GM12878 (cell line): ENCODE data around the gene ZFP36.

ENCODE experiments used
- EP300 ChIP-seq, 2 experiments: fragments of 150-350 bp in 1 of 2; IDR thresholded peaks; 2 replicates each; pipeline ENCODE4 v1.6.1; 2011 to 2012; ENCODE audit warnings: low read depth in 2 of 2, low read length in 2 of 2, borderline replicate concordance in 1 of 2, improper control_type of control experiment in 1 of 2, inconsistent platforms in 1 of 2; ENCODE audit not compliant: control insufficient read depth in 1 of 2
- EZH2 ChIP-seq: IDR thresholded peaks from 2 replicates; pipeline ENCODE4 v1.6.1; 2012; ENCODE audit warnings: low read depth, mild to moderate bottlenecking, control low read depth, inconsistent platforms, low read length, borderline replicate concordance; ENCODE audit not compliant: control insufficient read depth
- MAX ChIP-seq: IDR thresholded peaks from 2 replicates; pipeline ENCODE4 v1.6.1; 2012; ENCODE audit warnings: low read depth, low read length, improper control_type of control experiment
- POLR2AphosphoS5 ChIP-seq: IDR thresholded peaks from 2 replicates; pipeline ENCODE4 v1.6.1; 2011; ENCODE audit warnings: mild to moderate bottlenecking, low read length, inconsistent platforms
- REST ChIP-seq: IDR thresholded peaks from 2 replicates; pipeline ENCODE4 v1.6.1; 2012; ENCODE audit warnings: mild to moderate bottlenecking, low read depth, low read length
- RFX5 ChIP-seq: IDR thresholded peaks from 2 replicates; pipeline ENCODE4 v1.6.1; 2011; ENCODE audit warnings: low read depth, low read length, improper control_type of control experiment
- YY1 ChIP-seq: IDR thresholded peaks from 2 replicates; pipeline ENCODE4 v1.6.1; 2011; ENCODE audit warnings: low read depth, mild to moderate bottlenecking, low read length

GRCh38 chr19:39413272-39413910 is 6.7 kb downstream of the ZFP36 start:
- TF ChIP-seq RFX5 (no peak), EP300 (IDR thresholded peaks at IDR 0.05; ENCODE audit: borderline replicate concordance in 1 of 2, control insufficient read depth in 1 of 2, low read depth in 2 of 2, low read length in 2 of 2) (no peak), YY1 (no peak), POLR2AphosphoS5 (no peak), REST (no peak), EZH2 (no peak), MAX (no peak)
